Astrocyte (in vitro differentiated cells and primary cell): ENCODE results near the gene ASMTL. TPM values are rescaled to one million over a fixed set of nuclear protein-coding genes. Genes with fewer than 3 reads are reported as not detected.

ENCODE experiments used
- DNase-seq: peaks from one replicate; pipeline ENCODE4 v3.0.0-alpha.2; 2010; ENCODE audit warnings: low read depth
- FAIRE-seq: peaks from 2 replicates; lab custom pipeline; 2011; peaks lifted over from hg19 to GRCh38; lab: Jason Lieb, UNC
- H2AFZ ChIP-seq: 2 replicates; pipeline ENCODE4 v1.6.0; 2012; ENCODE audit warnings: low read depth, low read length, inconsistent platforms
- H3K27ac ChIP-seq: 2 replicates; pipeline ENCODE4 v1.5.1; 2011; ENCODE audit warnings: low read depth, low read length, inconsistent platforms
- H3K27me3 ChIP-seq: 2 replicates; pipeline ENCODE4 v1.6.0; 2011; ENCODE audit warnings: low read length, inconsistent platforms; ENCODE audit not compliant: insufficient read depth
- H3K36me3 ChIP-seq: 2 replicates; pipeline ENCODE4 v1.5.1; 2011; ENCODE audit warnings: low read length, inconsistent platforms; ENCODE audit not compliant: insufficient read depth
- H3K4me1 ChIP-seq: 2 replicates; pipeline ENCODE4 v1.5.1; 2011; ENCODE audit warnings: low read length, inconsistent platforms; ENCODE audit not compliant: insufficient read depth
- H3K4me2 ChIP-seq: 2 replicates; pipeline ENCODE4 v1.6.0; 2012; ENCODE audit warnings: low read length, inconsistent platforms
- H3K4me3 ChIP-seq: 2 replicates; pipeline ENCODE4 v1.5.1; 2011; ENCODE audit warnings: low read depth, mild to moderate bottlenecking, low read length, inconsistent platforms; ENCODE audit not compliant: insufficient read depth
- H3K79me2 ChIP-seq: 2 replicates; pipeline ENCODE4 v1.6.0; 2012; ENCODE audit warnings: mild to moderate bottlenecking, low read length, inconsistent platforms; ENCODE audit not compliant: insufficient read depth
- H3K9ac ChIP-seq: 2 replicates; pipeline ENCODE4 v1.6.0; 2012; ENCODE audit warnings: mild to moderate bottlenecking, low read length, inconsistent platforms
- H3K9me3 ChIP-seq: 2 replicates; pipeline ENCODE4 v1.5.1; 2012; ENCODE audit warnings: low read depth, mild to moderate bottlenecking, low read length, inconsistent platforms; ENCODE audit not compliant: insufficient read depth
- H4K20me1 ChIP-seq: 2 replicates; pipeline ENCODE4 v1.6.0; 2012; ENCODE audit warnings: low read length, inconsistent platforms; ENCODE audit not compliant: insufficient read depth
- H3K27ac Mint-ChIP-seq: one replicate; pipeline ENCODE4 v1.8.0; 2021; ENCODE audit warnings: mild to moderate bottlenecking, mixed read lengths; ENCODE audit not compliant: unreplicated experiment
- H3K27me3 Mint-ChIP-seq: one replicate; pipeline ENCODE4 v1.8.0; 2021; ENCODE audit warnings: low read depth, mixed read lengths; ENCODE audit not compliant: unreplicated experiment
- H3K36me3 Mint-ChIP-seq: one replicate; pipeline ENCODE4 v1.8.0; 2021; ENCODE audit warnings: low read depth, mixed read lengths; ENCODE audit not compliant: unreplicated experiment
- H3K4me1 Mint-ChIP-seq: one replicate; pipeline ENCODE4 v1.8.0; 2021; ENCODE audit warnings: low read depth, mixed read lengths; ENCODE audit not compliant: unreplicated experiment
- H3K4me3 Mint-ChIP-seq: one replicate; pipeline ENCODE4 v1.8.0; 2021; ENCODE audit warnings: mild to moderate bottlenecking, moderate library complexity, mixed read lengths; ENCODE audit not compliant: unreplicated experiment
- H3K9me3 Mint-ChIP-seq: one replicate; pipeline ENCODE4 v1.8.0; 2021; ENCODE audit warnings: mild to moderate bottlenecking, mixed read lengths; ENCODE audit not compliant: unreplicated experiment
- EZH2 ChIP-seq: IDR thresholded peaks from 2 replicates; pipeline ENCODE4 v1.6.1; 2012; ENCODE audit warnings: mild to moderate bottlenecking, low read length, inconsistent platforms; ENCODE audit not compliant: insufficient read depth
- total RNA-seq: library from RNA; stranded (reverse); gene quantifications from 2 replicates; pipeline ENCODE4 v1.2.1, GENCODE V29; 2021
- TF ChIP-seq, protein P1 (sequence below): IDR thresholded peaks from 2 replicates; pipeline ENCODE4 v1.5.1; 2011; ENCODE audit warnings: low read depth, mild to moderate bottlenecking, inconsistent platforms, low read length, moderate library complexity; ENCODE audit not compliant: insufficient read depth

The ASMTL gene
- total RNA-seq, 1 donor from 2014 or later, result 22.1 TPM

DNA sequence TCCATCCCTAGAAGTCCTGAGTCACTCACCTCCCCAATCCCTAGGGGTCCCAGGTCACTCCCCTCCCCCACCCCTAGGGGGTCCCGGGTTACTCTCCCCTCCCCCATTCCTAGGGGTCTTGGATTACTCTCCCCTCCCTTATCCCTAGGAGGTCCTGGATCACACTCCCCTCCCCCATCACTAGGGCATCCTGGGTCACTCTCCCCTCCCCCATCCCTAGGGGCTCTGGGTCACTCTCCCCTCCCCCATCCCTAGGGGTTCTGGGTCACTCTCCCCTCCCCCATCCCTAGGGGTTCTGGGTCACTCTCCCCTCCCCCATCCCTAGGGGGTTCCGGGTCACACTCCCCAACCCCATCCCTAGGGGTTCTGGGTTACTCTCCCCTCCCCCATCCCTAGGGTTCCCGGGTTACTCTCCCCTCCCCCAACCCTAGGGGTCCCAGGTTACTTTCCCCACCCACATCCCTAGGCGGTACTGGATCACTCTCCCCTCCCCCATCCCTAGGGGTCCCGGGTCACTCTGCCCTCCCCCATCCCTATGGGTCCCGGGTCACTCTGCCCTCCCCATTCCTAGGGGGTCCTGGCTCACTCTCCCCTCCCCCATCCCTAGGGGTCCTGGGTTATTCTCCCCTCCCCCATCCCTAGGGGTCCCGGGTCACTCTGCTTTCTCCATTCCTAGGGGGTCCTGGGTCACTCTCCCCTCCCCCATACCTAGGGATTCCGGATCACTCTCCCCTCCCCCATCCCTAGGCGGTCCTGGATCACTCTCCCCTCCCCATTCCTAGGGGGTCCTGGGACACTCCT is 2.1 kb downstream of the ASMTL start:
- no peaks in the 10 kb centered on the region for H3K4me1 ChIP-seq
- no peaks in the 10 kb centered on the region for H3K27me3 ChIP-seq
- no peak for DNase-seq
- H3K36me3 Mint-ChIP-seq, result peaks cover 13% of the 10 kb centered on the region
- H3K27me3 Mint-ChIP-seq, result no peaks in the 10 kb centered on the region
- no peaks in the 10 kb centered on the region for H3K36me3 ChIP-seq
- no peak overlapping the region for H3K4me3 Mint-ChIP-seq
- H3K9ac ChIP-seq, result no peak overlapping the region
- peaks cover 42% of the 10 kb centered on the region for H4K20me1 ChIP-seq
- no peaks in the 10 kb centered on the region for H3K9me3 ChIP-seq
- no peak overlapping the region for H2AFZ ChIP-seq
- H3K4me1 Mint-ChIP-seq, result no peaks in the 10 kb centered on the region
- no peak overlapping the region for H3K4me3 ChIP-seq
- H3K9me3 Mint-ChIP-seq, result peaks cover 20% of the 10 kb centered on the region
- no peak for TF ChIP-seq EZH2
- TF ChIP-seq, protein P1, sequence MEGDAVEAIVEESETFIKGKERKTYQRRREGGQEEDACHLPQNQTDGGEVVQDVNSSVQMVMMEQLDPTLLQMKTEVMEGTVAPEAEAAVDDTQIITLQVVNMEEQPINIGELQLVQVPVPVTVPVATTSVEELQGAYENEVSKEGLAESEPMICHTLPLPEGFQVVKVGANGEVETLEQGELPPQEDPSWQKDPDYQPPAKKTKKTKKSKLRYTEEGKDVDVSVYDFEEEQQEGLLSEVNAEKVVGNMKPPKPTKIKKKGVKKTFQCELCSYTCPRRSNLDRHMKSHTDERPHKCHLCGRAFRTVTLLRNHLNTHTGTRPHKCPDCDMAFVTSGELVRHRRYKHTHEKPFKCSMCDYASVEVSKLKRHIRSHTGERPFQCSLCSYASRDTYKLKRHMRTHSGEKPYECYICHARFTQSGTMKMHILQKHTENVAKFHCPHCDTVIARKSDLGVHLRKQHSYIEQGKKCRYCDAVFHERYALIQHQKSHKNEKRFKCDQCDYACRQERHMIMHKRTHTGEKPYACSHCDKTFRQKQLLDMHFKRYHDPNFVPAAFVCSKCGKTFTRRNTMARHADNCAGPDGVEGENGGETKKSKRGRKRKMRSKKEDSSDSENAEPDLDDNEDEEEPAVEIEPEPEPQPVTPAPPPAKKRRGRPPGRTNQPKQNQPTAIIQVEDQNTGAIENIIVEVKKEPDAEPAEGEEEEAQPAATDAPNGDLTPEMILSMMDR, result no peak
- H3K27ac Mint-ChIP-seq, result no peak overlapping the region
- H3K4me2 ChIP-seq, result peak overlapping the region; percentile 95
- peaks cover 54% of the 10 kb centered on the region for H3K79me2 ChIP-seq
- no peak overlapping the region for H3K27ac ChIP-seq
- FAIRE-seq, result no peak

DNA sequence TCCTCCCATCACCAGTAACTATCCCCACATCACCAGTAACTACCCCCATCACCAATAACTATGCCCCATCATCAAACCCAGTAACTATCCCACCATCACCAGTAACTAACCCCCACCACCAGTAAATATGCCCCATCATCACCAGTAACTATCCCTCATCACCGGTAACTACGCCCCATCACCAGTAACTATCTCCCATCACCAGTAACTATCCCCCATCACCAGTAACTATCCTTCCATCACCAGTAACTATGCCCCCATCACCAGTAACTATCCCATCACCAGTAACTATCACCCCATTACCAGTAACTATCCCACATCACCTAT is 2.9 kb downstream of the ASMTL start:
- H3K36me3 Mint-ChIP-seq, result peaks cover 16% of the 10 kb centered on the region
- no peaks in the 10 kb centered on the region for H3K4me1 ChIP-seq
- peak overlapping the region; percentile 0 for H3K4me3 Mint-ChIP-seq
- H3K9me3 Mint-ChIP-seq, result peaks cover 23% of the 10 kb centered on the region
- H3K27ac ChIP-seq, result no peak overlapping the region
- peaks cover 45% of the 10 kb centered on the region for H4K20me1 ChIP-seq
- H3K4me1 Mint-ChIP-seq, result no peaks in the 10 kb centered on the region
- no peak overlapping the region for H3K4me3 ChIP-seq
- peaks cover 60% of the 10 kb centered on the region for H3K79me2 ChIP-seq
- no peak for TF ChIP-seq EZH2
- TF ChIP-seq, protein P1, result no peak
- H3K27me3 Mint-ChIP-seq, result no peaks in the 10 kb centered on the region
- H2AFZ ChIP-seq, result no peak overlapping the region
- H3K4me2 ChIP-seq, result peak overlapping the region; percentile 25
- H3K9me3 ChIP-seq, result no peaks in the 10 kb centered on the region
- no peak overlapping the region for H3K9ac ChIP-seq
- no peaks in the 10 kb centered on the region for H3K27me3 ChIP-seq
- H3K36me3 ChIP-seq, result no peaks in the 10 kb centered on the region
- DNase-seq, result no peak
- no peak for FAIRE-seq
- no peak overlapping the region for H3K27ac Mint-ChIP-seq
